GM13977 (cell line): ENCODE measurements around the gene CD28.

ENCODE experiments used
- DNase-seq: peaks from one replicate; pipeline ENCODE4 v3.0.0; 2012; ENCODE audit warnings: low spot score
- CTCF ChIP-seq: IDR thresholded peaks from 2 replicates; pipeline ENCODE4 v1.5.1; 2012; ENCODE audit warnings: mild to moderate bottlenecking, control low read depth; ENCODE audit not compliant: insufficient read depth; ENCODE audit errors: extremely low read depth, missing control alignments
- in situ Hi-C: fragments of 300-500 bp; cut with MboI; formaldehyde crosslinking; loops from one replicate; pipeline ENCODE4 v1.12.0; 2022; ENCODE audit warnings: low sequenced_read_pairs, low pct_unique_long_range_greater_than_20kb, mixed read lengths, inconsistent platforms; ENCODE audit not compliant: unreplicated experiment

Gene CD28

GRCh38 chr2:203759690-203760365, 53.4 kb downstream of the CD28 start:
- DNase-seq: no peak
- in situ Hi-C loops: no loop called here
- TF ChIP-seq CTCF: no peak

- in situ Hi-C loops: no loop called here
- DNase-seq: no peak
- TF ChIP-seq CTCF: no peak
Observed at GRCh38 chr2:203761121-203761520, 54.7 kb downstream of the CD28 start.

GRCh38 chr2:203763241-203763937, 57.0 kb downstream of the CD28 start:
- no peak for TF ChIP-seq CTCF
- DNase-seq: no peak
- in situ Hi-C loops: no loop called here

GRCh38 chr2:203763938-203764664, 57.7 kb downstream of the CD28 start:
- DNase-seq: no peak
- TF ChIP-seq CTCF: peak; percentile 5
- in situ Hi-C loops: no loop called here

GRCh38 chr2:203772456-203773165, 66.2 kb downstream of the CD28 start:
- in situ Hi-C loops: no loop called here
- DNase-seq: no peak
- TF ChIP-seq CTCF: no peak

GRCh38 chr2:203774760-203775159, 68.3 kb downstream of the CD28 start:
- in situ Hi-C loops: no loop called here
- no peak for DNase-seq
- no peak for TF ChIP-seq CTCF
